Loucy (cell line): ENCODE data around the gene MST1.

ENCODE experiments used
- CTCF ChIP-seq: fragments of 200-600 bp; sonication (generic); conservative IDR thresholded peaks from 2 replicates; pipeline ENCODE4 v1.5.1; 2014; ENCODE audit warnings: mild to moderate bottlenecking, antibody characterized with exemption, low read length
- EZH2phosphoT487 ChIP-seq: fragments of 200-600 bp; IDR thresholded peaks from 2 replicates; pipeline ENCODE4 v1.6.1; 2018; ENCODE audit warnings: antibody characterized with exemption, mild to moderate bottlenecking, moderate library complexity, borderline replicate concordance

- TF ChIP-seq EZH2phosphoT487 (no peak), CTCF (no peak)
Observed at GRCh38 chr3:49716691-49717210, 27.5 kb upstream of the MST1 start.
